ENCODE results near the gene BRMS1. TPM values are rescaled to one million over a fixed set of nuclear protein-coding genes. Genes with fewer than 3 reads are reported as not detected.

BRMS1 gene
- total RNA-seq, 3 donors from 2014 or later, result 52.0 to 61.6 (median 54.3) TPM

- Histone ChIP-seq H3K4me1 (peaks cover 8 to 10% of the 10 kb centered on the region in 2 donors), H3K27ac (no peak overlapping the region), H3K27me3 (no peaks in the 10 kb centered on the region), H3K36me3 (peaks cover 10% of the 10 kb centered on the region), H3K4me3 (no peak overlapping the region), H3K9me3 (no peaks in the 10 kb centered on the region)
- TF ChIP-seq POLR2A (IDR thresholded peaks at IDR 0.05), result no peak
- TF ChIP-seq CTCF (IDR thresholded peaks at IDR 0.05), result no peak
- no peak for TF ChIP-seq POLR2AphosphoS5 (IDR thresholded peaks at IDR 0.05)
- intact Hi-C loops (cut with DNase I; ENCODE audit: low total_unique reads), result no loop called here
- DNase-seq (ENCODE audit: low spot score in 2 of 2), result no peak
Observed at GRCh38 chr11:66339162-66339675, 5.7 kb downstream of the BRMS1 start.

GRCh38 chr11:66338276-66339161, 6.4 kb downstream of the BRMS1 start:
- peak overlapping the region in 1 of 2 donors; percentile 83 for H3K27ac ChIP-seq

GRCh38 chr11:66337103-66337899, 7.6 kb downstream of the BRMS1 start:
- H3K36me3 ChIP-seq, result peaks cover 10% of the 10 kb centered on the region
- no peaks in the 10 kb centered on the region for H3K27me3 ChIP-seq
- H3K9me3 ChIP-seq, result no peaks in the 10 kb centered on the region
- no peak for DNase-seq (ENCODE audit: low spot score in 2 of 2)
- H3K4me3 ChIP-seq, result peak overlapping the region in 1 of 3 donors; percentile 33
- H3K27ac ChIP-seq, result peak overlapping the region; percentile 66 to 83
- TF ChIP-seq CTCF (IDR thresholded peaks at IDR 0.05) (no peak), POLR2A (IDR thresholded peaks at IDR 0.05) (no peak), POLR2AphosphoS5 (IDR thresholded peaks at IDR 0.05) (no peak)
- intact Hi-C loops (cut with DNase I; ENCODE audit: low total_unique reads), result loop anchor here (1.0 kb wide), 1 partner anchor 81 kb away; no protein-coding TSS in a partner anchor
- H3K4me1 ChIP-seq, result peaks cover 0 to 8% of the 10 kb centered on the region in 2 donors

More at GRCh38 chr11:66338276-66339161, 6.4 kb downstream of the BRMS1 start:
- intact Hi-C loops (cut with DNase I; ENCODE audit: low total_unique reads), result no loop called here
- no peaks in the 10 kb centered on the region for H3K9me3 ChIP-seq
- H3K4me1 ChIP-seq, result peaks cover 3 to 8% of the 10 kb centered on the region in 2 donors
- no peak overlapping the region for H3K4me3 ChIP-seq
- DNase-seq (ENCODE audit: low spot score in 2 of 2), result no peak
- TF ChIP-seq POLR2A (IDR thresholded peaks at IDR 0.05) (no peak), POLR2AphosphoS5 (IDR thresholded peaks at IDR 0.05) (no peak), CTCF (IDR thresholded peaks at IDR 0.05) (no peak)
- H3K27me3 ChIP-seq, result no peaks in the 10 kb centered on the region
- H3K36me3 ChIP-seq, result peaks cover 10% of the 10 kb centered on the region

GRCh38 chr11:66336234-66337102, 8.4 kb downstream of the BRMS1 start, which contains the start of gene RIN1:
RIN1 (minus strand) TSS chr11:66336434; CDS start chr11:66336402, 32 bp downstream.
- peak in 1 of 3 donors; percentile 20 for TF ChIP-seq CTCF (IDR thresholded peaks at IDR 0.05)
- peak; percentile 20 for TF ChIP-seq POLR2A (IDR thresholded peaks at IDR 0.05)
- TF ChIP-seq POLR2AphosphoS5 (IDR thresholded peaks at IDR 0.05), result peak in 1 of 3 donors; percentile 53
- Histone ChIP-seq H3K4me1 (peaks cover 0 to 8% of the 10 kb centered on the region in 2 donors), H3K4me3 (peak within 1 kb of the TSS; percentile 68 to 80 (median 70)), H3K9me3 (no peaks in the 10 kb centered on the region), H3K27ac (peak within 1 kb of the TSS; percentile 66 to 83), H3K27me3 (no peaks in the 10 kb centered on the region), H3K36me3 (peaks cover 10% of the 10 kb centered on the region)
- intact Hi-C loops (cut with DNase I; ENCODE audit: low total_unique reads), result loop anchor here (1.0 kb wide), 1 partner anchor 80 kb away; no protein-coding TSS in a partner anchor
- DNase-seq (ENCODE audit: low spot score in 2 of 2), result peak in 1 of 2 donors; percentile 77
